COLO668 (cell line): ENCODE measurements around the gene ANGPTL2.

Experiments used
- DNase-seq: peaks from one replicate; lab custom pipeline; 2025; ENCODE audit not compliant: unreplicated experiment; lab: John Stamatoyannopoulos, UW

Gene ANGPTL2

DNA sequence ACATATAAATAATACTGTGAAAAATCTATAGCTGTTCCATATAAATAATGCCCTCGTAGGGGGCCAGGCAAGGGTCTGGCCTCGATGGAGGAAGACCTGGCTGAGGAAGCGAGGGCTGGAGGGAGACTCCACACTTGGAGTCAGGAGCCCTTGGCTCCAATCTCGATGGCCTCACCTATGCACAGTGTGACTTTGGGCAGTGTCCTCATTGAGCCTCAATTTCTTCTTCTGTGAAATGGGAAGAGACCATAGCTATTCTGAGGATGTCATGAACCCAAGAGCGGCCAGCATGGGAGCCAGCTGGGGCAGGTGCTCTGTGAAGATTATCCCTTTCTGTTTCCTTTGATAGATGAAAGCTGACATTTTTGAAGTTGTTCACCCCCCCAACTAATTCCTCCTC lies 24.8 kb downstream of the ANGPTL2 start:
- DNase-seq = no peak

DNA sequence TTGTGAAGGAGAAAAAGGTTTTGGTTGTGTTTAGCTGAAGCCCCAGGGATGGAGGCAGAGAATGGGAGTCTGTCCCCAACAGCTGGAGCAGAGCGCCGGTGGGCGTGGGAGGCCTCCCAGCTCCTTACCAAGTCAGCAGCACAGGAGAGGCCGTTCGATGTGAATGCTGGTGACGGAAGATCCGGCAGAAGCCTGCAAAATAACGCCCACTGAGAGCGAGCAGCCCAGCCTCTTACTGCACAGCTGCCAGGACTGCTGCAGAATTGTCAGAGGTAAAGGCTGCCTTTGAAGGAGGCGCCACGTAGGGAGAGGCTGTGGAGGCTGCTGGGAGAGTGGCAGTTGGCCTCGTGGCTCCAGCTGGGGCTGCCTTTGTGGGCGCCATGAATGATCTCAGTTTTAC lies 26.2 kb downstream of the ANGPTL2 start:
- DNase-seq = no peak

DNA sequence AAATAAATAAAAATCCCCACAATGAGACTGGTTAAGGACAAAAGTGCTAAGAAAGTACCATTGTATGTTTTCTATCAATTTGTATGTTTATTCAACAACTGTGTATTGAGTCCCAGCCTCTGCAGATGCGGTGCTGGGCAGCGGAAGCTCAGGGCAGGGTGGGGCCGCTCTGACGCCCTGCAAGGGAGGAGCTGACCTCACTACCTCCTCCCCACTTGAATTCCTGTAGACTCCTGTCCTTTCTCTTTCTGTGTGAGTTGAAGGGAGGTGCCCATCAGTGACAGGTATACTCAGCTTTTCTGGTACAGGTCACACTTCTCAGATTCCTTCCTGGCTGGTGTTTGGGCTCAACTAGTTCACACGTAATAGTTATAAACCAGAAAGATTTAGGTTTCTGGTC lies 27.0 kb downstream of the ANGPTL2 start:
- DNase-seq = no peak

DNA sequence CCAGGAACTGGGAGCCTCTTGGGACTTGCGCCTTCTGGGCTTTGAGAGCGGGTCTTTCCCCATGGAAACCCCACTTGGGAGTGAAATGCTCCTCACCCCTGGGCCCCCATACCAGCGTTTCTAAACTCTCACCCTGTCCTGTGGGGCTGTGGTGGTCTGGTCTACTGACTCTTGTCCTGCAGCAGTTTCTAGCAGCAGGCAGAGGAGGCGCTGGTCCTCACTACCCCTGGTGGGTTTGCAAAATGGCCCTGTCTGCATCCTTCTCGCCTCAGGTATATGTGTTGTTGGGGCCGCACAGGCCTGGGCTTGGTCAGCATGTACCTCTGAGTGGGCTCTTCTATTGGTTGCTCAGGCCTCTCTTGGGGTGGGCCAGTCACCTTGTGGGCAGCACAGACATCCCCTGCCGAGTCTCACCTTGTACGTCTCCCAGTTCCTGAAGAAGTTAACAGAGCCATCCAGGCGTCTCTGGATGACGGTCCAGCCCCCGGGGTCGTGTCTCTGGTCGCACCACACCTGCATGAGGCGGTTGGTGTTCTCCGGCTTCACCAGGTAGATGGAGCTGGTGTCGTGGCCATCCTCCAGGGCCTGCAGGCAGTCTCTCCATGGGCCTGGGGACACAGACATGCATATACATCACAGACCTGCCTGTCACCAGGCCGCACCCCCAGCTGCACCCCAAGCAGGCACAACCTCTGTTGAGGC lies 29.0 kb downstream of the ANGPTL2 start:
- DNase-seq = no peak

DNA sequence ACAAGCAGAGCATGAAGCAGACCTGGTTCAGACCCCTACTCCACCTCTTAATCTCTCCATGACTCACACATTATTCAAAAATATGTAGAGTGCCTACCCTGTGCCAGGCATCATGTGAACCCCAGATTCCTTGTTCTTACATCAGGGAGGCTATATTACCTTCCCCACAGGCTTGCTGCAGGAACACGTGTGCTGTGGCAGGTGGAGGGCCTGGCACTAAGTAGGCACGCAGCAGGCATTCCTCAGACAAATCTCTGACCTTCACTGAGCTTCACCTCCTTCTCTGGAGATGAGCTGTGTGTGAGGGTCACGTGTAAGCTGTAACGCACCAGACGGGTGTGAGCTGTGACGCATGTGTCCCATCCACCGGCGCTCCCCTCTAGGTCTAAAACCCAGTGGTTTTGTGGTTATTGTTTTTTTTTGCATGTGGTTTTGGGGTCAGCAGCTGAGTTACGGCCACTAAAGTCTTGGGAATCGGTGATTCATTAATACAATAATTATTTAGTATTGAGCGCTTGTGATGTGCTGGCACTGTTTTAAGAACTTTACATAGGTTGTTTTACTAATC lies 30.3 kb downstream of the ANGPTL2 start:
- DNase-seq = no peak

DNA sequence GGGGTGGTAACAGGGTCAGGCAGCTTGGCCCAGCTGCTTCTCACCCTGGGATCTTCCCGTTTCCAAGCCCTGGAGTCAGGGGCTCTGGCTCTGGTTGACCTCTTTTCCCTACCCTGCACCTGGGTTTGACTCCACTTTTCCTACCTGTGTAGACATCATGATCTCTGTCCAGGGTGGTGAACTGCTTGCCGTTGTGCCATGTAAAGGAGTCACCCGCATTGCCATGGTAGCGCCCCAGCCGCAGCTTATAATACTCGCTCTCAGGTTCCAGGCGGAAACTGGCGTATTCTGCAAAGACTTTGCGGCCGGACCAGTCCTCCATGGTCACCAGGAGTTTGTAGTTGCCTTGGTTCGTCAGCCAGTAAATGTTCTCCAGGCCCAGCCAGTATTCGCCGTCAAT lies 30.9 kb downstream of the ANGPTL2 start:
- DNase-seq = no peak

GRCh38 chr9:127090341-127090985 lies 32.0 kb downstream of the ANGPTL2 start:
- no peak for DNase-seq

- no peak for DNase-seq
Observed at GRCh38 chr9:127089631-127090081, 32.8 kb downstream of the ANGPTL2 start.

DNA sequence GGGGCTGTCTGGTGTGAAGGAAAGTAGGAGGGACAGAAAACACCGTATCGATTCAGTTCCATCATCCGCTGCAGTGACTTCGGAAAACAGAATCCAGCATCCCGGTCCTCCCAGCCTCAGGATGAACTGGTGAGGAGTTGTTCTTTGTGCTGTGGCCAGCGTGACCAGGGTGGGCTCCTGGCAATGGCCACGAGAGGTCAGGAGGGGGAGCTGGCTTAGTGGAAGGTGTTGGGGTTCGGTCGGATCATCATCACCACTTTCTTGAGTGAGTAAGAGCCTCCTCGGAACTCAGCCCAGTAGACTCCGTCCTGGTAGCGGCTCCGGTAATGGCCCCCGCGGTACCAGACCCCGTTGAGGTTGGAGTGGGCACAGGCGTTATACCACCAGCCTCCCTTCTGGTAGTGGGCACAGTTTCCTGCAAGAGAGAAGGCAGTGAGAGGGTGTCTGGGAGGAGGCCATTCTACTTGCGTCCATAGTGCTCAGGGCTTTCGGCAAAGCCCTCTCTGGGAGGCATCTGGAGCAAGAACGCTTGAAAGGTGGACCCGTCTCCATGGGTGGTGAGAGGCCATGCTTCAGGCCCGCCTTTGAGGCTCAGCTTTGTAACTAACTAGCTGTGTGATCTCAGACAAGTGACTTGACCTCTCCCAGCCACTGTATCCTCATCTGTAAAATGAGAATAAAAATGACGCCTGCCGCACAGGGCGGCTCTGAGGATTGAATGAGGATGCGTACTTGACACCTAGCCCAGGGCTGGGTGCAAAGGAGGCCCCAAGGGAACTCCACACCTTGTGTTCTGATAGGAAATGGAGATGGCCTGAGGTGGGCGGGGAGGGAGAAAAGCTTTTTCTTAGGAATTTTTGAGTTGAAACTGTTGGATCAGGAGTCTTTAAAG lies 33.5 kb downstream of the ANGPTL2 start:
- DNase-seq = no peak

DNA sequence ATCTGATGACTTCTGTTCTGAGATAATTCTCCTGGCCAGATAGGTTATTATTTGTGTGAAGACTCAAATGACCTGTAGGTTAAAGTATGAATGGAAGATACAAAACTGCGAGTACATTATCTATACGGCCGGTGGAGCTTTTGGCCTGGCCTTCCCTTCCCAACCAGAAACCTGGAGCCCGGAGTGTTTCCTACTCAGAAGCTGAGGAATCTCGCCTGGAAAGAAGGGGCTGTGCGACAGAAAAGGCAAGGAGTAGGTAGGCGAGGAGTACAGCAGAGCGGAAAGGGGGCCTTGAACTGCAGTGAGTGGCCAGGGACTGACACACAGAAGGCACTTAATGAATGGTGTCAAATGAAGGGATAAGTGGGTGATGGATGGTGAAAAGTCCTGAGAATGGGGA lies 34.6 kb downstream of the ANGPTL2 start:
- DNase-seq = no peak

DNA sequence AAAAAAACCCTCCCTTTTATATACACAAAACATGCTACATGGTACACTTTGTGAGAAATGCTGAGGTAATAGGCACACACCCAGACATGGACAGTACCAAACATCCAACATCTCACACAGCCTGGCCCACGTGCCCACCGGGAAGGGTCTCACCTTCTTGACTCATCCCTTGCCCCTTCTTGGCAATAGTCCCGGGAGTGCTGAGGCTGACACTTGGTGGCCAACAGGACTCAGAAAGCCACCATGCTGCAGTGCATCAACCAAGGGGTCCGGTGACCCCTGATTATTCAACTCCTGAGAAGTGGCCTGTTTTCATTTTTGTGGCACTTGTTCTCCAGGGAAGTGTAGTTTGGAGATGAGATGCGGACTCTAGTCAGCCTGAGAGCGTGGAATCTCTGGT lies 35.0 kb downstream of the ANGPTL2 start:
- no peak for DNase-seq

DNA sequence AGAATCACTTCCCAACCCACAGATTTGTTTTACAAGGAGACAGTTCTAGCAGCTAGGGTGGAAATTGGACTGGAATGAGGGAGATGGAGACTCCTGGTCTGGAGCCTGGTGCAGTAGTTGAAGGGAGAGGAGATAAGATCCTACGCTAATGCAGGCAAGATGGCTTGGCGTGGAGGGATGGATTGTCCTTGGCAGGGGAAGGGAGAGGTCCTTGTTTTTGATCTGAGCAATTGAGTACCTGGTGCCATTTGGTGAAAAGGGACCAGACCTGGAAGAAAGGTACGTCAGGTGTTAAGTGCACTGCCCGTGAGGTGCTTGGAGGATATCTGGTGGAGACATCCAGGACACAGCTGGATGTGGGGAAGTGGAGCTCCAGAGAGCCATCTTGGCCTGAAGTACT lies 35.7 kb downstream of the ANGPTL2 start:
- no peak for DNase-seq

DNA sequence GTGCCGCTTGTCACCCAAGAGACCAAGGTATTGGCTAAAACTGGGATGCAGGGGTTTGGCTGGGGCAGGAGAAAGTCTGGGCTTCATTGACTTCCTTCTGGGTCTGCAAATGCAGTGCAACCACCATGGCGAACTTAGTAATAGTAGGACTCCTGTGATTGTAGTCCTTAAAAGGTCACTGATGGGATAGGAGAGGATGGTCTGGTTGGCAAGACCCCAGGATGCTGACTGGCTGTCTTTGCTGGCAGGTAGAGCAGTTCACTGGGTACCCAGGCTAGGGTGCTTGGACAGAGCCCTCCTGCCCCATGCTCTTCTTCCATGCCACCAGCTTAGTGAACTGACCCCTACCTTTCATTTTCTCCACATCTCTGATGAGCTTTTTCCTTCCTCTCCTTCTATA lies 37.2 kb downstream of the ANGPTL2 start:
- no peak for DNase-seq

- DNase-seq = no peak
Observed at GRCh38 chr9:127084076-127085039, 38.1 kb downstream of the ANGPTL2 start.

DNA sequence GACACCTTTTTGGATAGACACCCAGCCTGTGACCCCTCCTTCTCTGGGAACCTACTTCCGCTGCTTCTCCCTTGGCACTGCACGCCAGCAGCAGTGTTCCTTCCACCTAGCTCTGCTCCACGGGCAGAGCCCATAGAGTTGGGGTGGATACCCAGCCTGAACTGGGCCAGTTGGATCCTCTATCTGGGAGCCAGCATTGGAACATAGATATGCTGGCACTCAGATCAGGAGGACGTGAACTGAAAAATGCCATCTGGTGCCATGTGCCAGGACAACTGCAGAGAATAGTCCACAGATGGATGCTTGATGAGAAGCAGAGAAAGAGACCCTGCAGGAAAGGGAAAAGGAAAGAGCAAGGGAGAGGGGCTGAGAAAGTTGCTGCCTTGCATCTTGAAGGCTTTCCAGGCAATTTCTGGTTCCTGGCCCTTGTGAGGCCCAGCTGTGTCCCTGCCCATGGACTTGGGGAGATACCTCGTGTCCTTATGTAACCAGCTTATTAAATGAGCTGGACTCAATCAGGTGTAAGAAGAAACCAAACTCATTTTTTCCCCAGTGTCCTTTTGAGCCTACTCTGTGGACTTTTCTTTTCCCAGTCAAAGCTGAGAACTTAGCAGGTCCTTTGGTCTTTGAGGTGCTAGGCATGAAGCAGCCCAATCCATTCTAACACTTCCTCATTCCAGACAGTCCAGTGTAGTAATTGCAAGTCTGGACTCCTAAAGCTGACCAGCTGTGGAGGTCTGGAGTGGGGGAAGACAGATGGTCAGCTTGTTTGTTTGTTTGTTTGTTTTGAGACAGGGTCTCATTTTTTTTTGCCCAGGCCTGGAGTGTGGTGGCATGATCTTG lies 39.1 kb downstream of the ANGPTL2 start:
- DNase-seq = no peak

DNA sequence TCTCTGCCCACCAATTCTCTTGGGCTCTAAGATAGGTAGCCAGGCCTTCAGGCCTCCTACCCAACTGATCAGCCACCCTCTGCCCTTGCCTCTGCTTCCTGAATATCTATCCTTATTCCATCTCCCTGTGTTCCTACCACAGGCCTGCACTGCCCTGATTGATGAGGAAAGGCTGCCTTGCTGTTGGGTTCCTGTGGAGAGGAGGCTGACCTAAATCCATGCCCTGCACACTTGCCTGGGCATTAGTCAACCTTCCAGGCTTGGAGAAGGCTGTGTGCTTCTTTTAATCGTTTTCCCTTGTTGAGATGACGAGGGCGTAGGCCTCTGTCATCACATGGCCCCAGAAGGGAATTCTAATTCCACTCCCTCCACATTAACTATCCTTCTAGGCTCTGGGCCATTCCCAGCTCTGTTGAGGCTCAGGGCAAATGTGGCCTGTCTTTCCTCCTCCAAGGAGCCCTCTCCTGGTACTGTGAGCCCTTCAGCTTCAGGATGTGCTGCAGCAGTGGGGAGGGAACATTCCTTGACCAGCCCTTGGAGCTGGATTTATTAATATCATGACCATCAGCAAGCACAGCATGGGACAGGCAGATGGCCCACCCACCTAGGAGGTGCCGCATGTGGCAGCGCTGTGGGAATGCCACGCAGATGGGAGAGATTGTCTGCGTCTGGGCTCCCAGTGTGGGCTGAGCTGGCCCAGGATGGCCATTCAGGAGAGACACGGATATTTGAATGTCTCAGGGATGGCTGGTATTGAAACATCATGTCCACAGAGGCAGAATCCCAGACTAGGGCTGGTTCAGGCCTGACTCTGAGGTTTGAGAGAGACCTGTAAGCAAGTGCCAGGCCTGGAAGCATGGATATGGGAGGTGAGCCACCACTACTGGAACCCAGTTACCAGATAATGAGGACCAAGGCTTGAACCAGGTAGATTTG lies 40.9 kb downstream of the ANGPTL2 start:
- DNase-seq = no peak

DNA sequence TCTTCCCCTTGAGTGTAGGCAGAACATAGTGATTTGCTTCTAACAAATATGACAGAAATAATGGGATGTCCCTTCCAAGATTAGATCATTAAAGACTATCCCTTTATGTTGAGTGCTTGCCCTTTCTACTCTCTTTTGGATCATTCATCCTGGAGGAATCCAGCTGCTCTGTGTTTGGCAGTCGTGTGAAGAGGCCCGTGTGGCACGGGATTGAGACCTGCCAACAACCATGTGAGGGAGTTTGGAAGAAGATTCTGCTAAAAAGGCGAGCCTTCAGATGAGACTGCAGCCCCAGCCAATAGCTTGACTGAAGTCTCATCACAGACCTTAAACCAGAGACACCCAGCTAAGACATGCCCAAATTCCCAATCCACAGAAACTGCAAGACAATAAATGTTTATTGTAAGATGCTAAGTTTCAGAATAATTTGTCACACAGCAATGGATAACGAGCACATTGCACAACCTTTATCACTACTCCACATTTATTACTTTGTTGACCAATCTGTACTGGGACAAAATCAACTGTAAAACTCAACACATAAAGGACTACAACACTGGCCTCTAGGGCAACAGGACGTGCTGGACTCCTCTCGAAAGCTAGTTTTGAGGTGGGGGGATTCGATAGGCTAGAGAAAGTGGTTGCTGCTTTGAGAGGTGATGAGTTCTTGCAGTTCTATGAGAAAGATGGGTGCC lies 42.8 kb downstream of the ANGPTL2 start:
- no peak for DNase-seq

GRCh38 chr9:127078988-127079387 lies 43.4 kb downstream of the ANGPTL2 start:
- DNase-seq = no peak
